KMS-11 (cell line): Measurements from ENCODE around the gene TRIM50.

Experiments
- H2AFZ ChIP-seq: fragments of 200-600 bp; sonication (generic); 2 replicates; pipeline ENCODE4 v1.6.1; 2016; ENCODE audit warnings: antibody characterized with exemption, mixed run types, low read depth
- H3K27ac ChIP-seq: fragments of 200-600 bp; sonication (generic); 2 replicates; pipeline ENCODE4 v1.6.1; 2016; ENCODE audit warnings: mild to moderate bottlenecking, mixed run types
- H3K27me3 ChIP-seq: fragments of 200-600 bp; sonication (generic); 2 replicates; pipeline ENCODE4 v1.6.1; 2017; ENCODE audit warnings: mild to moderate bottlenecking, low read depth, mixed run types, moderate library complexity; ENCODE audit not compliant: insufficient read depth
- H3K36me3 ChIP-seq: fragments of 200-600 bp; sonication (generic); 2 replicates; pipeline ENCODE4 v1.6.1; 2017; ENCODE audit warnings: mild to moderate bottlenecking, mixed run types; ENCODE audit not compliant: insufficient read depth
- H3K4me1 ChIP-seq: fragments of 200-600 bp; sonication (generic); 2 replicates; pipeline ENCODE4 v1.6.1; 2016; ENCODE audit warnings: mild to moderate bottlenecking, low read depth, mixed run types; ENCODE audit not compliant: poor library complexity, severe bottlenecking
- H3K4me2 ChIP-seq: fragments of 200-600 bp; sonication (generic); 2 replicates; pipeline ENCODE4 v1.7.0; 2016; ENCODE audit warnings: mild to moderate bottlenecking, mixed run types
- H3K4me3 ChIP-seq: fragments of 200-600 bp; sonication (generic); IDR thresholded peaks from 2 replicates; pipeline ENCODE4 v1.6.1; 2017; ENCODE audit warnings: low read depth, low read length, mixed read lengths; ENCODE audit not compliant: insufficient read depth
- H3K79me2 ChIP-seq: fragments of 200-600 bp; sonication (generic); 2 replicates; pipeline ENCODE4 v1.6.1; 2016; ENCODE audit warnings: low read depth, mixed run types; ENCODE audit not compliant: insufficient read depth
- H3K9ac ChIP-seq: fragments of 200-600 bp; sonication (generic); 2 replicates; pipeline ENCODE4 v1.6.1; 2016; ENCODE audit warnings: mild to moderate bottlenecking, mixed run types
- H4K20me1 ChIP-seq: fragments of 200-600 bp; sonication (generic); 2 replicates; pipeline ENCODE4 v1.6.1; 2016; ENCODE audit warnings: mild to moderate bottlenecking, mixed run types; ENCODE audit not compliant: insufficient read depth
- CTCF ChIP-seq: fragments of 200-600 bp; sonication (generic); conservative IDR thresholded peaks from 2 replicates; pipeline ENCODE4 v1.6.1; 2017; ENCODE audit warnings: low read depth, mild to moderate bottlenecking, antibody characterized with exemption, low read length, moderate library complexity, mixed read lengths

Gene TRIM50

GRCh38 chr7:73342645-73343044 lies 14.8 kb upstream of the TRIM50 start:
- Histone ChIP-seq H2AFZ (no peak overlapping the region), H3K9ac (no peak overlapping the region), H3K79me2 (no peaks in the 10 kb centered on the region), H3K36me3 (no peaks in the 10 kb centered on the region), H4K20me1 (no peaks in the 10 kb centered on the region), H3K27me3 (no peaks in the 10 kb centered on the region), H3K4me2 (no peak overlapping the region), H3K27ac (no peak overlapping the region), H3K4me3 (no peak overlapping the region), H3K4me1 (no peaks in the 10 kb centered on the region)
- TF ChIP-seq CTCF = no peak

GRCh38 chr7:73341877-73342276 lies 14.0 kb upstream of the TRIM50 start:
- H3K4me1 ChIP-seq = no peaks in the 10 kb centered on the region
- H3K27ac ChIP-seq = no peak overlapping the region
- H4K20me1 ChIP-seq = no peaks in the 10 kb centered on the region
- no peaks in the 10 kb centered on the region for H3K36me3 ChIP-seq
- no peak overlapping the region for H3K4me2 ChIP-seq
- H3K27me3 ChIP-seq = no peaks in the 10 kb centered on the region
- H3K79me2 ChIP-seq = no peaks in the 10 kb centered on the region
- no peak for TF ChIP-seq CTCF
- no peak overlapping the region for H2AFZ ChIP-seq
- no peak overlapping the region for H3K9ac ChIP-seq
- no peak overlapping the region for H3K4me3 ChIP-seq

GRCh38 chr7:73340514-73340913 lies 12.6 kb upstream of the TRIM50 start:
- no peak overlapping the region for H3K4me3 ChIP-seq
- no peak overlapping the region for H3K9ac ChIP-seq
- no peak overlapping the region for H2AFZ ChIP-seq
- no peak overlapping the region for H3K4me2 ChIP-seq
- H3K36me3 ChIP-seq = no peaks in the 10 kb centered on the region
- H3K27ac ChIP-seq = no peak overlapping the region
- TF ChIP-seq CTCF = no peak
- no peaks in the 10 kb centered on the region for H3K4me1 ChIP-seq
- H3K27me3 ChIP-seq = no peaks in the 10 kb centered on the region
- no peaks in the 10 kb centered on the region for H3K79me2 ChIP-seq
- H4K20me1 ChIP-seq = no peaks in the 10 kb centered on the region

GRCh38 chr7:73338321-73338720 lies 10.4 kb upstream of the TRIM50 start:
- Histone ChIP-seq H3K36me3 (no peaks in the 10 kb centered on the region), H3K4me3 (no peak overlapping the region), H3K27me3 (no peaks in the 10 kb centered on the region), H2AFZ (no peak overlapping the region), H3K9ac (no peak overlapping the region), H3K4me2 (no peak overlapping the region), H3K27ac (no peak overlapping the region), H4K20me1 (no peaks in the 10 kb centered on the region), H3K79me2 (no peaks in the 10 kb centered on the region), H3K4me1 (no peaks in the 10 kb centered on the region)
- no peak for TF ChIP-seq CTCF

GRCh38 chr7:73332447-73332846 lies 4.6 kb upstream of the TRIM50 start:
- no peak for TF ChIP-seq CTCF
- Histone ChIP-seq H3K4me3 (no peak overlapping the region), H3K36me3 (no peaks in the 10 kb centered on the region), H3K9ac (no peak overlapping the region), H4K20me1 (no peaks in the 10 kb centered on the region), H3K4me2 (no peak overlapping the region), H3K4me1 (peaks cover 11% of the 10 kb centered on the region), H3K79me2 (no peaks in the 10 kb centered on the region), H3K27me3 (no peaks in the 10 kb centered on the region), H2AFZ (no peak overlapping the region), H3K27ac (no peak overlapping the region)
